Cardiac muscle cell (in vitro differentiated cells and primary cell): ENCODE data around the gene GPATCH4. TPM values are rescaled to one million over a fixed set of nuclear protein-coding genes. Genes with fewer than 3 reads are reported as not detected.
"Not testable (repeated sequence)": the region's sequence is repeated elsewhere in the genome, so short reads cannot be mapped to it uniquely, and the experiment has no call there.

Source experiments
- DNase-seq, 2 donors: peaks; one replicate each; pipeline versions ENCODE4 v3.0.0 to v3.0.0-alpha.2; 2010 to 2017; ENCODE audit warnings: low read depth in 1 of 2, low spot score in 1 of 2
- H3K27ac ChIP-seq: fragments of 200-600 bp; sonication (generic); 2 replicates; pipeline ENCODE4 v1.5.1; 2016
- H3K27me3 ChIP-seq: fragments of 200-600 bp; sonication (generic); 2 replicates; pipeline ENCODE4 v1.6.0; 2016; ENCODE audit warnings: control low read depth
- H3K36me3 ChIP-seq: fragments of 200-600 bp; sonication (generic); 2 replicates; pipeline ENCODE4 v1.5.1; 2016; ENCODE audit warnings: control low read depth
- H3K4me1 ChIP-seq: fragments of 200-600 bp; sonication (generic); 2 replicates; pipeline ENCODE4 v1.8.1; 2017; ENCODE audit warnings: low read depth, mild to moderate bottlenecking, mixed run types
- H3K4me3 ChIP-seq: fragments of 200-600 bp; sonication (generic); 2 replicates; pipeline ENCODE4 v1.5.1; 2016; ENCODE audit warnings: mild to moderate bottlenecking
- H3K9me3 ChIP-seq: fragments of 200-600 bp; sonication (generic); 2 replicates; pipeline ENCODE4 v1.5.1; 2017; ENCODE audit warnings: low read depth, mild to moderate bottlenecking, control low read depth
- polyA plus RNA-seq: library from polyadenylated mRNA; unstranded; fragments of >200 nt; fragmentation: Nextera tagmentation; extraction: Ambion mirVana; gene quantifications from 2 replicates; pipeline ENCODE4 v1.2.1, GENCODE V29; 2016
- total RNA-seq: library from RNA; depleted of rRNA; stranded (reverse); fragments of >200 nt; gene quantifications from 2 replicates; pipeline ENCODE4 v1.2.3, GENCODE V29; 2016
- TF ChIP-seq, protein P1 (sequence below): IDR thresholded peaks from 2 replicates; pipeline ENCODE4 v1.5.1; 2012; ENCODE audit warnings: low read depth, mild to moderate bottlenecking, low read length

The GPATCH4 gene
- total and polyA plus RNA-seq, 2 experiments from 2014 or later, result 6.0 to 42.4 TPM

DNA sequence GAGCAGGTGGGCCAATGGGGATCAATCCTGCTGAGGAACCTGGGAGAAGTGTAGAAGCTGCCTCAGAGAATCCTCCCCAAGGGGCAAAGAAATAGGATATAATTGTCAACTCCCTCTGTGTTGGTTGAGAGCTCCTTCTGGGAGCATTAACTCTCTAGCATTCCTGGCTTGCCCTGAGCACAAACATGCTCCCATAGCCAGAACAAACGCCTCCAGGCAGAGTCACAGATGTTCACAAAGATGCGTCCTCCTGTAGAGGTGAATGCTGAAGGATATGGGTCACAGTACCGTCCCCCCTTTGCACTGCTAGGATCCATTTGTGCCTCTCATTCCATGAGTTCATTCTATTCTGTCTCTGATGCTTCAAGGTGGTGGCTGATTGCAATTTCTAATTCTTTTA, 31.1 kb upstream of the GPATCH4 start:
- TF ChIP-seq, protein P1, sequence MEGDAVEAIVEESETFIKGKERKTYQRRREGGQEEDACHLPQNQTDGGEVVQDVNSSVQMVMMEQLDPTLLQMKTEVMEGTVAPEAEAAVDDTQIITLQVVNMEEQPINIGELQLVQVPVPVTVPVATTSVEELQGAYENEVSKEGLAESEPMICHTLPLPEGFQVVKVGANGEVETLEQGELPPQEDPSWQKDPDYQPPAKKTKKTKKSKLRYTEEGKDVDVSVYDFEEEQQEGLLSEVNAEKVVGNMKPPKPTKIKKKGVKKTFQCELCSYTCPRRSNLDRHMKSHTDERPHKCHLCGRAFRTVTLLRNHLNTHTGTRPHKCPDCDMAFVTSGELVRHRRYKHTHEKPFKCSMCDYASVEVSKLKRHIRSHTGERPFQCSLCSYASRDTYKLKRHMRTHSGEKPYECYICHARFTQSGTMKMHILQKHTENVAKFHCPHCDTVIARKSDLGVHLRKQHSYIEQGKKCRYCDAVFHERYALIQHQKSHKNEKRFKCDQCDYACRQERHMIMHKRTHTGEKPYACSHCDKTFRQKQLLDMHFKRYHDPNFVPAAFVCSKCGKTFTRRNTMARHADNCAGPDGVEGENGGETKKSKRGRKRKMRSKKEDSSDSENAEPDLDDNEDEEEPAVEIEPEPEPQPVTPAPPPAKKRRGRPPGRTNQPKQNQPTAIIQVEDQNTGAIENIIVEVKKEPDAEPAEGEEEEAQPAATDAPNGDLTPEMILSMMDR, result no peak
- Histone ChIP-seq H3K27me3 (peaks cover 55% of the 10 kb centered on the region), H3K36me3 (no peaks in the 10 kb centered on the region)

DNA sequence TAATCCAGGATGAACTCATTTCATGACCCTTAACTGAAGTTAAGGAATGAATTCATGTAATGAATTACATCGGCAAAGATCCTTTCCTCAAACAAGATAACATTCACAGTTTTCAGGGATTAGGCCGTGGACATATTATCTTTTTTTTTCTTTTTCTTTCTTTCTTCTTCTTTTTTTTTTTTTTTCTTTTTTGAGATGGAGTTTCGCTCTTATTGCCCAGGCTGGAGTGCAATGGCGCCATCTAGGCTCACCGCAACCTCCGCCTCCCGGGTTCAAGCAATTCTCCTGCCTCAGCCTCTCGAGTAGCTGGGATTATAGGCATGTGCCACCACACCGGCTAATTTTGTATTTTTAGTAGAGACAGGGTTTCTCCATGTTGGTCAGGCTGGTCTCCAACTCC, 29.9 kb upstream of the GPATCH4 start:
- not testable (repeated sequence) for DNase-seq, H3K36me3 ChIP-seq, H3K27ac ChIP-seq, H3K4me3 ChIP-seq, H3K9me3 ChIP-seq, H3K4me1 ChIP-seq
- peaks cover 58% of the 10 kb centered on the region for H3K27me3 ChIP-seq

More for the DNA sequence above, 31.1 kb upstream of the GPATCH4 start:
- no peak overlapping the region for H3K4me3 ChIP-seq
- no peaks in the 10 kb centered on the region for H3K9me3 ChIP-seq
- no peak overlapping the region for H3K27ac ChIP-seq
- no peak for DNase-seq
- no peaks in the 10 kb centered on the region for H3K4me1 ChIP-seq

DNA sequence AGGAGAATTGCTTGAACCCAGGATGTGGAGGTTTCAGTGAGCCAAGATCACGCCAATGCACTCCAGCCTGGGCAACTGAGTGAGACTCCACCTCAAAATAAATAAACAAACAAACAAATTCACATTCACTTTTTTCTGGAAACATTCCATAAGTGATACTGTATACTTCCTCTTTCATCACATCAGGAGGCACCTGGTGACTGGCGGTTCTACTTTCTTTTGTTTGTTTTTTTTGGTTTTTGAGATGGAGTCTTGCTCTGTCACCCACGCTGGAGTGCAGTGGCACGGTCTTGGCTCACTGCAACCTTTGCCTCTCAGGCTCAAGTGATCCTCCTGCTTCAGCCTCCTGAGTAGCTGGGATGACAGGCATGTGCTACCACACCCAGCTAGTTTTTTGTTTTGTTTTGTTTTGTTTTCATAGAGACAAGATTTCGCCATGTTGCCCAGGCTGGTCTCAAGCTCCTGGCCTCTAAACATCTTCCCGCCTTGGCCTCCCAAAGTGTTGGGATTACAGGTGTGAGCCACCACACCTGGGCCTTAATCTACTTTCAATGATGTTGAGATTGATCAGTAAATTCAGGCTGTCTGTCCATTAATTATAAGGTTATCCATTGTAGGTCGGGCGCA, 28.7 kb upstream of the GPATCH4 start:
- Histone ChIP-seq H3K4me1 (peaks cover 4% of the 10 kb centered on the region), H3K27ac (no peak overlapping the region), H3K4me3 (no peak overlapping the region), H3K27me3 (peaks cover 59% of the 10 kb centered on the region), H3K36me3 (no peaks in the 10 kb centered on the region), H3K9me3 (no peaks in the 10 kb centered on the region)
- TF ChIP-seq, protein P1, result no peak
- no peak for DNase-seq

DNA sequence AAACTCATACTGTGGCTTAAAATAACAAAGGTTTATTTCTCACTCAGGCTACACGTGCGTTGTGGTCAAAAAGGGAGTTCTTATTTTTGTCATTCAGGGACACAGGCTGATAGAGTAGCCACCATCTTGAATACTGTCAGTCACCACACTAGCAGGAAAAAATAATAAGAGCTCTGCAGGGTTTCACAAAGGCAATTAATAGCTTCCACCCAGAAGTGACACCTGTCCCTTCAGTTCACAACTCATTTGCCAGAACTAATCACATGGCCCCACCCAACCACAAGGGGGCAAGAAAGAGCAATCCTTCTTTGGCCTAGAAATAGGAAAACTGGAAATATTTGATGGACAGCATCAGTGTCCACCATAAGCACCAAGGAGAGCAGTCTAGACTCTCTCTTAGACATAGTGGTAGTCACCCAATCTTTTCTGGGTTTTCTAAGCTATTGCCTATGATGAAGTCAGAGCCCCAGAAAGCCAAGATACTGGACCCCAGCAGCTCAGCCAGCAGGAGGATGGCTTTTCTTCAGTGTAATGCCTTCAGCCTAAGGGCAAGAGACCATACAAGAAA, 26.1 kb upstream of the GPATCH4 start:
- Histone ChIP-seq H3K27me3 (peaks cover 62% of the 10 kb centered on the region), H3K4me1 (peaks cover 4% of the 10 kb centered on the region), H3K9me3 (no peaks in the 10 kb centered on the region), H3K36me3 (no peaks in the 10 kb centered on the region), H3K27ac (no peak overlapping the region), H3K4me3 (no peak overlapping the region)
- DNase-seq, result peak; percentile 47 to 63
- TF ChIP-seq, protein P1, result peak; percentile 60

DNA sequence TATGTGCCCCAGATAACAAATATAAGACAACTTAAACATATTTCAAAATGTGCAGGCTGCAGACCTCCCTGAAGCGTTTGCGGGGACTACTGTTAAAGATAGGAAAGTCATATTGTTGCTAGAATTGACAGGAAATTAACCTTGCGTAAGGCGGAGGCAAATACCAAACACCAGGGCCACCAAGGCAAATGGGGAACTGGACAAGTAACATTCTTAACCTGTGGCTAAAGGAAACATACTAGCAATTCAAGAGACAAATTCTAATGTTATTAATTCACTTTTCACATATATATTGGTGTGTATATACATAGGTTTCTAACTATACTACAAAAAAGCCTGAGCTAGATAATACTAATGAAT, 24.8 kb upstream of the GPATCH4 start:
- H3K4me3 ChIP-seq, result no peak overlapping the region
- H3K27me3 ChIP-seq, result peaks cover 69% of the 10 kb centered on the region
- H3K27ac ChIP-seq, result no peak overlapping the region
- peaks cover 4% of the 10 kb centered on the region for H3K4me1 ChIP-seq
- H3K9me3 ChIP-seq, result no peaks in the 10 kb centered on the region
- DNase-seq, result no peak
- TF ChIP-seq, protein P1, result no peak
- H3K36me3 ChIP-seq, result no peaks in the 10 kb centered on the region

DNA sequence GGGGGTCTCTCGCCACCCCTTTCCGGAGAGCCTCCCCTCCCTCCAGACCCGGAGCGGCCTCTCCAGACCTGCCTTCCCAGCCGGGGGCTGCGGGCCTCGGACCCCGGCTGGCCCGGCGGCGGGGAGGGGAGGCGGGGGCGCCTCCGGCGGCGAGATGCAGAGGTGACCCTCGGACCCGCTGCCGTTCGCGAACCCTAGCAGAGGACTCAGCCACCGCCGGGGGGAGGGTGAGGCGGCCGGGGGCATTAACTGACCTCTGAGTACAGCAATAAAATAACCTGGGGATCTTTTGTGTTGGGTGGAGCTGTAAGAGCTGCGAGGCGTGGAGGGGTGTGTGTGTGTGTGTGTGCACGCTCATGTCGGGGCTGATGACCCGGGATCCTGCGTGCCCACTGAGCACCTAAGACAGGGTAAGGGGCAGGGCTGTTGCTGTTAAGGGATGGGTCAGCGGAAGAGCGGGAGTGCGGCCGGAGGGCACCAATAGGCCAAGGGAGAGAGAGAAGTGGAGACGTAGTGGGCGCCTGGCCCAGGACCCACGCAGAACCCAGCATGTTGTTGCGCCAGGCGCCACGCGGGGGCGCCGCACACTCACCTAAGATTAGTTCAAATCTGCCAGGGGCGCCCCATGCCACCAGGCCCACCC, 24.3 kb upstream of the GPATCH4 start:
- peaks cover 4% of the 10 kb centered on the region for H3K4me1 ChIP-seq
- peak; percentile 63 to 76 for DNase-seq
- peak overlapping the region; percentile 25 for H3K4me3 ChIP-seq
- TF ChIP-seq, protein P1, result peak; percentile 90
- peaks cover 69% of the 10 kb centered on the region for H3K27me3 ChIP-seq
- H3K27ac ChIP-seq, result no peak overlapping the region
- no peaks in the 10 kb centered on the region for H3K36me3 ChIP-seq
- no peaks in the 10 kb centered on the region for H3K9me3 ChIP-seq
